ENCODE data around the gene GAD2.
"Not testable (repeated sequence)": the region's sequence is repeated elsewhere in the genome, so short reads cannot be mapped to it uniquely, and the experiment has no call there.

Gene GAD2

DNA sequence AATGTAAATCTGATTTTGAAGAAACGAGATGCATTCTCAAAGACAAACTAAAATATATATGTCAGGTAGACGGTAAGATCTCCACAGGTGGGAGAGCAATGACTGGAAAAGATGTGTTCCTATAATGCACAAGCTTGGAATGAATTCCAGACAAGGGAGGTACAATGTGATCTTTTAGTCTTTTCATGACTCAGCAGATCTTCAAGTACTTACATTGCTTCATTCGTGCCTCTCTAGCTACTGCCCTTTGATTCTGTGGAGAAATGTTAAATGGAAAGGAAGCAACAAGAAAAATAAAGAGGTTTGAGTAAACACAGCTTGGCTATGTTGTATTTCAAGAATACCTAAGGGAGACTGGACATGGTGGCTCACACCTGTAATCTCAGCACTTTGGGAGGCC is 106.6 kb downstream of the GAD2 start:
- no peak for DNase-seq

GRCh38 chr10:26326851-26327250 is 110.3 kb downstream of the GAD2 start:
- DNase-seq: no peak

GRCh38 chr10:26327811-26328210 is 111.2 kb downstream of the GAD2 start:
- DNase-seq: no peak

DNA sequence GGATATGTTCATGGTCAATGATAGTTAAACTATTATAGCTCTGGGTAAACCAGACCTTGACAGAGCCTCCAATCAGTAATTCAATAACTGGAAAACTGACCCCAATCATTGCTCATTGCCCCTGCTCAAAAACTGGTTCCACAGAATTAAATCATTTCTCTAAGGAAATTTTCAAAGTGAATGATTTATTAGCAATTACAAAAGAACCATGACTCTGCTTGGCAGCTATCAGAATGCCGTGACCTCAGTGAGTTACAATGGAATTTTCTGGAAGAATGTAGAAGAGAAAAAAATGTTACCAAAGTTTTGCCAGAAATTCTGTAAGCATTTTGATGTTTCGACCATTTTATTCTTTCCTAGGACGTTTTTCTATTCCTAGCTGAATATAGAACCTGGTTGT is 114.8 kb downstream of the GAD2 start:
- DNase-seq: no peak

- DNase-seq: no peak
These were observed 117.8 kb downstream of the GAD2 start for GRCh38 chr10:26334232-26334931.

GRCh38 chr10:26334932-26335573 is 118.5 kb downstream of the GAD2 start:
- peak; percentile 53 for DNase-seq

- DNase-seq: no peak
These were observed 119.1 kb downstream of the GAD2 start for GRCh38 chr10:26335574-26336093.

GRCh38 chr10:26336979-26337378 is 120.4 kb downstream of the GAD2 start:
- no peak for DNase-seq

- no peak for DNase-seq
These were observed 125.1 kb downstream of the GAD2 start for GRCh38 chr10:26341701-26342100.

- not testable (repeated sequence) for DNase-seq
These were observed 132.3 kb downstream of the GAD2 start for GRCh38 chr10:26348821-26349417.

Data from effector CD4-positive, alpha-beta T cell (primary cell).